ENCODE measurements around the gene TEX48.

Gene TEX48

DNA sequence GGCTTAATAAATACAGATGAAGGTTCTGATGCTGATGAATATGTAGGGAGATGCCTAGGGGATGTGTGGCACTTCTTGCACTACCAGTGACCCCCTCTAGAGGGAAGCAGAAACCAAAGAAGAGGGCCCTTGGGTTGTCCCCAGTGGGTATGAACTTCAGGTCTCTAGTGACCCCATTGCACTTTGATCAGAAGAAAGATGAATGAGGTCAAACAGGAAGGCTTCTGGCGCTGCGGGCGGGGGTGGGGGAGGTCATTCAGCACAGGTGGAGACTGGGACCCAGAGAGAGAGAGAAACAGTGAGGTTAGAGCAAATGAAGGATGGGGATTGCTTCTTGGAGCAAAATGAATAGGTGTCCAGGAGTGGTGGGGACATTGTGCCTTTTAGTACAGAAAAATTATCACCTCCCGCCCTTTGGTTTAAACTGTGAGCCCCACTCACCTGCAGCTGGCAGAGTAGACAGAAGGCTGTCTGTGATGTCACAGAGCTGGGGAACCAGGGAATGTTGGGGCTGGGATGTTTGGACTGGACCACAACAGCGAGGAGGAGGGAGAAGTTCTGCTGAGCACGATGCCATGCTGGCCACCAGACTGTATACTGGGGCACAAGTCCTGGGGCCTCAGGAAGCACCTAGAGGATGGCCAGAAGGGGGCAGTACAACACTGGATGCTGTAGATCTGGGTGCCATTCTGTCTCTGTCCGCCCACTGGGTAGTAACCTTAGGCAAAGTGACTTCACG lies at the start of gene TEX48:
TSS of gene TEX48 (minus strand) at position 599 of the 739 bp plus-strand sequence. CDS start 10,469 bp downstream, outside the sequence.
- no peak within 1 kb of the TSS for H3K27ac Mint-ChIP-seq
- peaks cover 6% of the 10 kb centered on the region for H3K4me1 Mint-ChIP-seq
- H3K4me3 Mint-ChIP-seq, result no peak within 1 kb of the TSS

DNA sequence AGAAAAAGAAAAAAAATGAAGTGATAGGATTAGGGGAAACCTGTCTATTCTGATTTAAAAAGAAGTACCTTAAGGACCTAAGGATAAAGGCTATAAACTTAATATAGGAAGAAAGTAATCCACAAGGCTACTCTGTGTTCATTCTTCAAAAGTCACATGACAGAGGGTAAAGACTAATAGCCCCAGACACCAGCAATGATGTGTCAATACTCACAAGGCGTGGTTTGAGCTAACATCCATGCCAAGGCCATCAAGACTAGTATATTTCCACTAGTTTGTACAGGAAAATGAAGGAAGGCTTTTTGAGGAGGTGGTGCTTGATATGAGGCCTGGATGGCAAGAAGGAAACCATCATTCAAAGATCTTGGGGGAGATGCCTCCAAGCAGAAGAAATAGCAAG lies 49.7 kb upstream of the TEX48 start:
- Mint-ChIP-seq H3K4me3 (no peak overlapping the region), H3K36me3 (no peaks in the 10 kb centered on the region), H3K4me1 (peaks cover under 1% of the 10 kb centered on the region), H3K9me3 (peaks cover 4% of the 10 kb centered on the region), H3K27me3 (no peaks in the 10 kb centered on the region), H3K27ac (no peak overlapping the region)
- no peak for ATAC-seq

More for the DNA sequence above, at the start of gene TEX48:
- Mint-ChIP-seq H3K36me3 (no peaks in the 10 kb centered on the region), H3K9me3 (no peaks in the 10 kb centered on the region), H3K27me3 (peaks cover 31% of the 10 kb centered on the region)
- ATAC-seq, result peak; percentile 93

DNA sequence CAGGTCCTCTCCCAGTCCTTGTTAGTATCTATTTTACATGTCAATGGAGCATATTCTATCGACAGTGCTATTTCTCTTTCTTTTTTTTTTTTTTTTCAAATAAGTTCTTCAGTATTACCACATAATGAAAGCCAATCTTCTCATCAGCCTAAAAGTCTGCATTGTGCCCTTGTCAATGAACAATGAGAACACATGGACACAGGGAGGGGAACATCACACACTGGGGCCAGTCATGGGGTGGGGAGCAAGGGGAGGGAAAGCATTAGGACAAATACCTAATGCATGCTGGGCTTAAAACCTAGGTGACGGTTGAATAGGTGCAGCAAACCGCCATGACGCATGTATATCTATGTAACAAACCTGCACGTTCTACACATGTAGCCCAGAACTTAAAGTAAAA lies 47.7 kb upstream of the TEX48 start:
- ATAC-seq, result no peak
- Mint-ChIP-seq H3K4me3 (no peak overlapping the region), H3K27ac (no peak overlapping the region)

GRCh38 chr9:114725930-114726329 lies 43.9 kb upstream of the TEX48 start:
- Mint-ChIP-seq H3K4me1 (peaks cover 29% of the 10 kb centered on the region), H3K27me3 (peaks cover 10% of the 10 kb centered on the region), H3K27ac (peak overlapping the region; percentile 68), H3K4me3 (no peak overlapping the region), H3K9me3 (peaks cover 4% of the 10 kb centered on the region), H3K36me3 (no peaks in the 10 kb centered on the region)
- no peak for ATAC-seq

More for the DNA sequence above, 47.7 kb upstream of the TEX48 start:
- no peaks in the 10 kb centered on the region for H3K36me3 Mint-ChIP-seq
- H3K27me3 Mint-ChIP-seq, result no peaks in the 10 kb centered on the region
- peaks cover 4% of the 10 kb centered on the region for H3K9me3 Mint-ChIP-seq
- H3K4me1 Mint-ChIP-seq, result peaks cover 20% of the 10 kb centered on the region

DNA sequence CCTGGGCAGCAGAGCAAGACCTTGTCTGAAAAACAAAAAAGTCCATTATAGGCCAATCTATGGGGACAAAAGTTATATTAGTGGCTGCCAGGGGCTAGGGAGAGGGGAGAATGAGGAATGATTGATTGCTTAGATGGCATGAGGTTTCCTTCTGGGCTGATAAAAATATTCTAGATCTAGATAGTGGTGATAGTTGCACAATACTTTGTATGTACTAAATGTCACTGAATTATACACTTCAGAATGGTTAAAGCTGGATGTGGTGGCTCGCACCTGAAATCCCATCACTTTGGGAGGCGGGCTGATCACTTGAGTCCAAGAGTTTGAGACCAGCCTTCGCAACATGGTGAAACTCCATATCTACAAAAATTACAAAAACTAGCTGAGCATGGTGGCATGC lies 42.8 kb upstream of the TEX48 start:
- Mint-ChIP-seq H3K36me3 (no peaks in the 10 kb centered on the region), H3K4me1 (peaks cover 31% of the 10 kb centered on the region)

GRCh38 chr9:114723931-114724330 lies 41.9 kb upstream of the TEX48 start:
- peaks cover 10% of the 10 kb centered on the region for H3K27me3 Mint-ChIP-seq
- no peak overlapping the region for H3K4me3 Mint-ChIP-seq
- peaks cover 4% of the 10 kb centered on the region for H3K9me3 Mint-ChIP-seq
- no peak overlapping the region for H3K27ac Mint-ChIP-seq
- peaks cover 38% of the 10 kb centered on the region for H3K4me1 Mint-ChIP-seq
- ATAC-seq, result no peak
- no peaks in the 10 kb centered on the region for H3K36me3 Mint-ChIP-seq

More for the DNA sequence above, 42.8 kb upstream of the TEX48 start:
- Mint-ChIP-seq H3K27ac (peak overlapping the region; percentile 36), H3K4me3 (no peak overlapping the region), H3K27me3 (peaks cover 10% of the 10 kb centered on the region), H3K9me3 (peaks cover 4% of the 10 kb centered on the region)
- ATAC-seq, result no peak

- ATAC-seq, result no peak
- peaks cover 7% of the 10 kb centered on the region for H3K36me3 Mint-ChIP-seq
- peaks cover 3% of the 10 kb centered on the region for H3K9me3 Mint-ChIP-seq
- peaks cover 19% of the 10 kb centered on the region for H3K27me3 Mint-ChIP-seq
- H3K4me3 Mint-ChIP-seq, result no peak overlapping the region
- H3K27ac Mint-ChIP-seq, result no peak overlapping the region
- peaks cover 46% of the 10 kb centered on the region for H3K4me1 Mint-ChIP-seq
These were observed 41.1 kb upstream of the TEX48 start for GRCh38 chr9:114722937-114723620.

DNA sequence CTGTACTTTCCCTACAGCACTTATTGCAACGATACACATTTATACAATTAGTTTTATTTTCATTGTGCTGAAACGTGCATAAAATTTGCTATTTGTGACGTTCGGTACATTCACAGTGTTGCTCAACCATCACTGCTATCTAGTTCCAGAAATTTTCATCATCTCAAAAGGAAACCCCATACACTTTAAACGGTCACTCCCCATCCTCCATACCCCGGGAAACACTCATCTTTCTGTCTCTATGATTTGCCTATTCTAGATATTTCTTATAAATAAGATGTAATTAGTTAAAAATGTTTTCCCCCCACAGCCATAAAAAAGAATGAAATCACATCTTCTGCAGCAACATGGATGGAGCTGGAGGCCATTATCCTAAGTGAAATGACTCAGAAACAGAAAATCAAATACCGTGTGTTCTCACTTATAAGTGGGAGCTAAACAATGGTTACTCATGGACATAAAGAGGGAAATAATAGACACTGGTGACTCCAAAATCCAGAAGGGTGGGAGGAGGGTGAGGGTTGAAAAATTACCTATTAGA lies 40.2 kb upstream of the TEX48 start:
- H3K4me1 Mint-ChIP-seq, result peaks cover 55% of the 10 kb centered on the region
- peaks cover 27% of the 10 kb centered on the region for H3K27me3 Mint-ChIP-seq
- H3K9me3 Mint-ChIP-seq, result peaks cover 8% of the 10 kb centered on the region
- ATAC-seq, result no peak
- H3K4me3 Mint-ChIP-seq, result no peak overlapping the region
- no peak overlapping the region for H3K27ac Mint-ChIP-seq
- H3K36me3 Mint-ChIP-seq, result peaks cover 10% of the 10 kb centered on the region

DNA sequence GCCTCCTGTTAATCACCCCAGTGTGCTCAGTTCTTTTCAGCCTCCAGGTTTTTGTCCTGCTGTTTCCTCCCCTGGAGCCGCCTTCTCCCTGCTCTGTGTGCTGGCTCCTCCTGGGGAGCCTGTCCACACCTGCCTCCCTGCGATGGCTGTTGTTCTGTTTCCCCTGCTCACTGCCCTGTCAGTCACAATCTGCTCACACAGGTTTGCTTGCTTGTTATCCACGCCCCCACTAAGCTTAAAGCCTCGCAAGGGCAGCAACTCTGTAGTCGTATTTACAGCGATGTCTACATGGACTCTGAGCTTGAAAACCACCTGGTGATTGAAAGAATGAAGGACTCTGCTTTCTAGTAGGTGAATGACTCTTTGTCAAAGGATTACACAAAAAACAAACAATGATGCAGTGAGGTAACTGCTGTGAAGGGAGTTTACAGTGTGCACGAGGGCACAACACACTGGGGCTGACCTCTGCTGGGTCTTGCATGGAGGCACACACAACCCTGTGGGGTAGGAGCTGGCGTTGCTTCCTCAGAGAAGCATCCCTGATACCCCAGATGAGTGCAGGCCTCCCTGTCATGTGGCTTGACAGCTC lies 39.6 kb upstream of the TEX48 start:
- no peak for ATAC-seq
- Mint-ChIP-seq H3K9me3 (peaks cover 13% of the 10 kb centered on the region), H3K27ac (peak overlapping the region; percentile 11), H3K36me3 (peaks cover 10% of the 10 kb centered on the region), H3K27me3 (peaks cover 33% of the 10 kb centered on the region), H3K4me1 (peaks cover 59% of the 10 kb centered on the region), H3K4me3 (no peak overlapping the region)

DNA sequence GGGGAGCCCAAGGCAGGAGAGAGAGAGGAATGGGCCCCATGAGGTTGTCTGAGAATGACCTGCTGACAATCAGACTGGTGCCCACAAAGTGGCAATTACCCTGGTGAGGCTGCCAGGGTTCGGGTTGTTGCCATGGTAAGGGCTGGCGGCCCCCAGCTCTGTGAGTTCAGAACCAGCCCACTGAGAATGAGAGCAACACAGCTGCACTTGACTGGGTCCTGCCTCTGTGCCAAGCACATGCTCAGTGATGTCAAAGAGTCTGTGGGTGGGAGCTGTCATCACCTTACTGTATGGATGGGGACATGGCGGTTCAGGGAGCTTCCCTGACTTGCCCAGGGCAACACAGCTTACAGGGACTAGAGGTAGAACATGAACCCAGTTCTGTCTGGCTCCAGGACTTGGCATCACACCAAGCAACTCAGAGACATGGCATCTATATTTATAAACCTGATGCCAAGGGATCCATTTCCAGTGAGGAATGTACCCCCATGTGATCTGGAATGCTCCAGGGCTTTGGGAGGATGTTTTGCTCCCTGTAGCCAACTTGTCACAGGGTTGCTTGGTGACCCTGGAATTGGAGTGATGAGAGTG lies 38.2 kb upstream of the TEX48 start:
- Mint-ChIP-seq H3K36me3 (peaks cover 10% of the 10 kb centered on the region), H3K27ac (peak overlapping the region; percentile 71), H3K4me1 (peaks cover 48% of the 10 kb centered on the region), H3K9me3 (peaks cover 13% of the 10 kb centered on the region), H3K4me3 (no peak overlapping the region), H3K27me3 (peaks cover 33% of the 10 kb centered on the region)
- ATAC-seq, result no peak

DNA sequence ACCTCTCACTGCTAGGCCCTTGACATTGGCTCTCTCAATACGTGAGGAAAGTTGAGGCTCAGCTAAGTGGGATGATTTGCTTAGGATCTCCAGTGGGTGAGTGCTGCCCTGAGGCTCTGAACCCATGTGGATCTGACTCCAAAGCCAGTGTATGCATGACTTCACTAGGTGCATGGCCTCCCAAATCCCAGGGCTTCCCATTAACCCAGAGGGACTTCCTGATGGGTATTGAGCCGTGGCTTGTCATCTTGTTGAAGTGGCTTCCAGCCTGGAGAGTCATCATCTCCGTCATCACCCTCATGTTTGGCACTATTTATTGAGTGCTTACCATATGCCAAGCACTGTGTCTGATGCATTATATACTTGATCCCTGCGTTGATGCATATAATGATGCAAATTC lies 37.3 kb upstream of the TEX48 start:
- peak overlapping the region; percentile 71 for H3K27ac Mint-ChIP-seq
- H3K27me3 Mint-ChIP-seq, result peaks cover 33% of the 10 kb centered on the region
- H3K9me3 Mint-ChIP-seq, result peaks cover 13% of the 10 kb centered on the region
- H3K4me1 Mint-ChIP-seq, result peaks cover 41% of the 10 kb centered on the region
- no peak overlapping the region for H3K4me3 Mint-ChIP-seq
- H3K36me3 Mint-ChIP-seq, result peaks cover 10% of the 10 kb centered on the region
- ATAC-seq, result no peak

- Mint-ChIP-seq H3K4me1 (peaks cover 38% of the 10 kb centered on the region), H3K27ac (peak overlapping the region; percentile 71)
These were observed 36.8 kb upstream of the TEX48 start for GRCh38 chr9:114718801-114719221.

DNA sequence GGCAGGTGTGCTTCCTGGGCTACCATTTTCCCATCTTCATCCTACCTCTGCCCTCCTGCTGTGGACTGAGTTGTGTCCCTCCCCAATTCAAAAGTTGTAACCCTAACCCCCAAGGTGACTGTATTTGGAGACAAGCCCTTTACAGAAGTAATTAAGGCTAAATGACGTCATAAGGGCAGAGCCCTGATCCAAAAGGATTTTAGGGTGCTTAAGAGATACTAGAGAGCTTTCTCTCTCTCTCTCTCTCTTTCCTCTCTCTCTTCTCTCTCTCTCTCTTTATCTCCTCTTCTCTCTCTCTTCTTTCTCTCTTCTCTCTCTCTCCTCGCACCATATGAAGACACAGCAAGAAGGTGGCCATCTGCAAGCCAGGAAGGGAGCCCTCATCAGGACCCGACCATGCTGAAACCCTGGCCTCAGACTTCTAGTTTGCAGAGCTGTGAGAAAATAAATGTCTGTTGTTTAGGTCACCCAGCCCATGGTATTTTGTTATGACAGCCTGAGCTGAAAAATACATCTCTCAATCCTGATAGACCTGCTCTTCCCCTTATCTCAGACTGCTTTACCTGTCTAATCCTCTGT lies 36.0 kb upstream of the TEX48 start:
- peaks cover 13% of the 10 kb centered on the region for H3K9me3 Mint-ChIP-seq
- ATAC-seq, result no peak
- H3K27me3 Mint-ChIP-seq, result peaks cover 33% of the 10 kb centered on the region
- peaks cover 10% of the 10 kb centered on the region for H3K36me3 Mint-ChIP-seq
- peaks cover 34% of the 10 kb centered on the region for H3K4me1 Mint-ChIP-seq
- peak overlapping the region; percentile 71 for H3K27ac Mint-ChIP-seq
- no peak overlapping the region for H3K4me3 Mint-ChIP-seq

More at GRCh38 chr9:114718801-114719221, 36.8 kb upstream of the TEX48 start:
- peaks cover 33% of the 10 kb centered on the region for H3K27me3 Mint-ChIP-seq
- H3K4me3 Mint-ChIP-seq, result no peak overlapping the region
- peak; percentile 95 for ATAC-seq
- peaks cover 13% of the 10 kb centered on the region for H3K9me3 Mint-ChIP-seq
- H3K36me3 Mint-ChIP-seq, result peaks cover 10% of the 10 kb centered on the region

- H3K36me3 Mint-ChIP-seq, result no peaks in the 10 kb centered on the region
- H3K27ac Mint-ChIP-seq, result no peak overlapping the region
- H3K9me3 Mint-ChIP-seq, result no peaks in the 10 kb centered on the region
- ATAC-seq, result no peak
- no peak overlapping the region for H3K4me3 Mint-ChIP-seq
- no peaks in the 10 kb centered on the region for H3K4me1 Mint-ChIP-seq
- H3K27me3 Mint-ChIP-seq, result peaks cover 27% of the 10 kb centered on the region
These were observed 27.6 kb upstream of the TEX48 start for GRCh38 chr9:114709636-114710035.

DNA sequence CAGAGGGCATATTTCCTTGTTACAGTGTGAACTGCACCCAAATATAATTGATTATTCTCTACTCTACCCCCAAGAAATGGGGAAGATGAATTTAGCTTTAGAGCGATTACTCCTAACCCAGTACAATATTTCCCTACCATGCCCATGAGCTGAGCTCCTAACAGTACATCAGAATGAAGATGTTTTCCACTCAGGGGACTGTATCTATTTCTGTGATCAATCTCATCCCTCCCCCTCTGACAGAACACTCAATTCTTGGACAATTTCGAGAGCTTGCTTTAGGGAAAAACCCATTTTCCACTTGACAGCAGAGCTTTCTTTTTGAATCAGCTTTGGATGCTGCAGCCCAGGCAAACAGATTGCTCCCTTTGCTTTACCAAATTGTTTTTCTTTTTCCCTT lies 24.7 kb upstream of the TEX48 start:
- Mint-ChIP-seq H3K4me1 (no peaks in the 10 kb centered on the region), H3K36me3 (no peaks in the 10 kb centered on the region), H3K9me3 (no peaks in the 10 kb centered on the region), H3K4me3 (no peak overlapping the region), H3K27ac (no peak overlapping the region), H3K27me3 (peaks cover 25% of the 10 kb centered on the region)
- ATAC-seq, result no peak

Data from stimulated activated memory B cell treated with anti-CD40 and anti-IgM and Interleukin-4, amounts not matched to agents 10 μg/mL and 1 μg/mL and 100 μg/mL, for 72 hours (primary cell).